ENCODE results near the gene PRKD2. TPM values are rescaled to one million over a fixed set of nuclear protein-coding genes. Genes with fewer than 3 reads are reported as not detected.

Gene PRKD2
- total RNA-seq, 1 donor from 2014 or later: 101 TPM

DNA sequence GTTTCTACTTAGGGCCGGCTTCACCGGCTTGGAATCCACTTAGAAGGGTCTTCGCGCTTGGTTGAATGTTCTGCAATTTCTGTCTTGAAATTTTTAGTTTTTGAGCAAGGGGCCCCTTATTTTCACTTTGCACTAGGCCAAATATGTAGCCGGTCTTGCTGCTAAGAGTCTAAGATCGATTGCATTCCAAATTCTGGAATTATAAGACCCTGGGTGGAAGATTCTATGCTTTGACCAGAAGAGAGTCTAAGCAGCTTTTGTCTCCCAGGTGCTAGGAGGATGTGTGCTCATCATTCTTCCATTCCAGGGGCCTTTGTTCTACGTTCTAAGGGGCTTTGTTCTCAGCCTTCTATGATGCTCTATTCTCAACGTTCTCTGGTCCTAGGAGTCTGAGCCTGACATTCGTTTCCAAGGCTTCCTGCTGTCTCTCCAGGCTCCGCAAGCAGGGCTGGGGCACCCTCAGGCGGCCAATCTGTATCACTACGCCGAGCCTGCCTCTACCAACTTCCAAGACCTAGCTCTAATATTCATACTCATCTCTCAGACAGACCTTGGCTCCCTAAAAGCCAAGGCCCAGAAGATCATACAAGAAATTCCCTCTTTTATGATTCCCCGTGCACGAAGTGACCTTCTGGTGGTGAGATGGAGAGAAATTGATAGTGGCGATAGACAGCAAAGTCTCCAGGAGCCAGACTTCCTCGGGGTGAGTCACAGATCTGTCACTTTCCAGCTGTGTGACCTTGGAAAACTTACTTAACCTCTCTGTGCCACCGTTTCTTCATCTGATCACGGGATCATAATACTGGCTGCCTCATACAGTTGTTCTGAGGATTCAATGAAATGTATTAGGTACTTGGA, 55.0 kb downstream of the PRKD2 start:
- Histone ChIP-seq H3K27me3 (no peaks in the 10 kb centered on the region), H3K27ac (peak overlapping the region; percentile 62 to 85), H3K4me3 (peak overlapping the region; percentile 34 to 70), H3K9me3 (no peaks in the 10 kb centered on the region), H3K4me1 (peaks cover 4 to 10% of the 10 kb centered on the region in 2 donors), H3K36me3 (peaks cover under 1 to 3% of the 10 kb centered on the region in 2 donors)
- peak; percentile 60 to 91 for DNase-seq (ENCODE audit: low spot score in 2 of 2)
- TF ChIP-seq, protein P1, sequence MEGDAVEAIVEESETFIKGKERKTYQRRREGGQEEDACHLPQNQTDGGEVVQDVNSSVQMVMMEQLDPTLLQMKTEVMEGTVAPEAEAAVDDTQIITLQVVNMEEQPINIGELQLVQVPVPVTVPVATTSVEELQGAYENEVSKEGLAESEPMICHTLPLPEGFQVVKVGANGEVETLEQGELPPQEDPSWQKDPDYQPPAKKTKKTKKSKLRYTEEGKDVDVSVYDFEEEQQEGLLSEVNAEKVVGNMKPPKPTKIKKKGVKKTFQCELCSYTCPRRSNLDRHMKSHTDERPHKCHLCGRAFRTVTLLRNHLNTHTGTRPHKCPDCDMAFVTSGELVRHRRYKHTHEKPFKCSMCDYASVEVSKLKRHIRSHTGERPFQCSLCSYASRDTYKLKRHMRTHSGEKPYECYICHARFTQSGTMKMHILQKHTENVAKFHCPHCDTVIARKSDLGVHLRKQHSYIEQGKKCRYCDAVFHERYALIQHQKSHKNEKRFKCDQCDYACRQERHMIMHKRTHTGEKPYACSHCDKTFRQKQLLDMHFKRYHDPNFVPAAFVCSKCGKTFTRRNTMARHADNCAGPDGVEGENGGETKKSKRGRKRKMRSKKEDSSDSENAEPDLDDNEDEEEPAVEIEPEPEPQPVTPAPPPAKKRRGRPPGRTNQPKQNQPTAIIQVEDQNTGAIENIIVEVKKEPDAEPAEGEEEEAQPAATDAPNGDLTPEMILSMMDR (IDR thresholded peaks at IDR 0.05): peak; percentile 90 to 96 (median 96)
- intact Hi-C loops (cut with DNase I): loop anchor here (1.0 kb wide), 4 partner anchors 48 to 595 kb away; partner anchors contain the start of gene CALM3

DNA sequence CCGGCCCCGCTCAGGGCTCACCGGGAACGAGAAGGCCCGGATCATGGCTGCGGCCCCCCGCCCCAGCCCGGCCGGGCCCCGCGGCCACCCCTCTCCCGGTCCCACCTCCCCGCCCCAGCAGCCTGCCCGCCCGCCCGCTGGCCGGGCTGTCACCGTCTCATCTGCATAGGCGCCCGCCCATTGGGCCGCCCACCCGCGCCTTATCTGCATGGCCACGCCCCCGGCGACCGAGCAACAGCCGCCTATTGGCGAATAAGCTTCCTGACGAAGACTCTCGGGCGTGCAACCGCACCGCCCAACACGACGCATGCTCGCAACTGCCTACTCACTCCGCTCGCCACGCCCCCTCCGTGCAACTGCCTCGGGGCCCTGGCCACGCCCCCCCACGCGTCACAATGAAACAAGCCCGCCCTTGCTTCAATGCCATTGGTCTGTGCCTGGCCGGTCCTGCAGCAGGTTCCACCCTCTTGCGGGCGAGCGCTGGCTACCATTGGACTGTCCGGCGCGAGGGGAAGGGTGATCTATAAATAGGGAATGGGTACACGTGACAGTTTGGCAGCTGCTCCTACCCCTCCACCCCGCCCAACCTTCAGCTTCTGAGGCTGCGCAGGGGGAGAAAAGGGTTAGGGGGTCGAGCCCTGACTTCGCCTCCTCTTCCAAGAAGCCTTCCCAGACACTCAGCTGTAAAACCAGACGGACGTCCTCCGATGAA, 55.7 kb downstream of the PRKD2 start, which contains the start of gene DACT3:
Gene DACT3, minus strand, starts transcription at position 163 of the 712 bp plus-strand sequence. Its CDS starts 118 bp downstream, at position 45.
- Histone ChIP-seq H3K4me3 (peak within 1 kb of the TSS; percentile 70 to 96), H3K4me1 (peaks cover 6 to 13% of the 10 kb centered on the region in 2 donors), H3K36me3 (peaks cover 4 to 9% of the 10 kb centered on the region in 2 donors), H3K9me3 (no peaks in the 10 kb centered on the region), H3K27ac (peak within 1 kb of the TSS; percentile 87 to 96), H3K27me3 (no peaks in the 10 kb centered on the region)
- TF ChIP-seq, protein P1 (IDR thresholded peaks at IDR 0.05): no peak
- intact Hi-C loops (cut with DNase I): loop anchor here (1.0 kb wide), 2 partner anchors 60 to 596 kb away; partner anchors contain the start of gene CALM3
- DNase-seq (ENCODE audit: low spot score in 2 of 2): peak; percentile 100

DNA sequence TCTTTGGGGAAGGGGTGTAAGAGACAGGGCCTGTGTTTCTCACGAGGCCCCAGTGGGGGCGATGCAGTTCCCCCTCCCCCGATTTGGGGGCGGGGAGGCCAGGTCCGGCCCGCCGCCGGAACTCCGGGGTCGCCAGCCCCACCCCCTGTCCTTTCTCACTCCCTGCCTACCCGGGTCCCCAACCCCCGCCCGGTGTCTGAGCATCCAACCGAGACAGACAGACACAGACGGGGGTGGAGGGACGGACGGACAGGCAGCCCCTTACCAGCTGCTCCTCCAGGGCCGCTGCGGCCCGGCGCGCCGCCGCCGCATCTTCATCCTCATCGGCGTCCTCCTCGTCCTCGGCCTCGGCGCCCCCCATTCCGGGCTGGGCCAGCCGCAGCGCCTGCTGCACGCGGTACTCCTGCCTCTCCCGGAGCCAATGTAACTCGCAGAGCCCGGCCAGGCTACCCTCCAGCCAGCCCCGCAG, 56.3 kb downstream of the PRKD2 start:
- Histone ChIP-seq H3K27ac (peak overlapping the region; percentile 87 to 96), H3K27me3 (no peaks in the 10 kb centered on the region), H3K4me3 (peak overlapping the region; percentile 70 to 96), H3K9me3 (no peaks in the 10 kb centered on the region), H3K36me3 (peaks cover 4 to 10% of the 10 kb centered on the region in 2 donors), H3K4me1 (peaks cover 9 to 15% of the 10 kb centered on the region in 2 donors)
- TF ChIP-seq, protein P1 (IDR thresholded peaks at IDR 0.05): peak in 1 of 3 experiments; percentile 4
- peak in 1 of 2 donors; percentile 71 for DNase-seq (ENCODE audit: low spot score in 2 of 2)
- intact Hi-C loops (cut with DNase I): loop anchor here (1.0 kb wide), 2 partner anchors 59 to 597 kb away; partner anchors contain the start of gene CALM3

DNA sequence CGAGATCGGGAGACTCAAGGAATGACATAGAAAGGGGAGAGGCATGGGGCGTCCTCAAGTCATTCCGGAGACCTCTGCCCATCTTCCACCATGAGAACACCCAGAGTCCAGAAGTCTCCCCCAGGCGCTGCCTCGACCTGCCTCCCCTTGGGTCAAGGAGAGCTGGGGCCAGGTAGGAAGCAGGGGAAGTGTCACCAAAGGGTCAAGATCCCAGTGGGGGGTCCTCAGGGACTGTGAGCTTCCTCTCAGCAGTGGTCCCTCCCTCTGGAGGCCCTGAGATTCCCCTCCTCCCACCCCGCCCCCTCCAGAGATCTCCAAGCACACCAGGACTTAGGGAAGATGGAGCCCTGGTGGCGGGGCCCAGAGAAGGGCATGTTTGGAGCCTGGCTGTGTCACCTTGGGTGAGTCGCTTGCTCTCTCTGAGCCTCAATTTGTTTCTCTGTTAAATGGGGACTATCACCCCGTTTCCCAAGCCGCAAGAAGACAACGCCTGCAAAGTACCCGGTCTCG, 56.9 kb downstream of the PRKD2 start:
- H3K4me3 ChIP-seq: peak overlapping the region; percentile 70 to 96
- peak overlapping the region; percentile 87 to 96 for H3K27ac ChIP-seq
- H3K36me3 ChIP-seq: peaks cover 4 to 10% of the 10 kb centered on the region in 2 donors
- intact Hi-C loops (cut with DNase I): no loop called here
- no peaks in the 10 kb centered on the region for H3K27me3 ChIP-seq
- H3K9me3 ChIP-seq: no peaks in the 10 kb centered on the region
- TF ChIP-seq, protein P1 (IDR thresholded peaks at IDR 0.05): peak in 1 of 3 experiments; percentile 15
- DNase-seq (ENCODE audit: low spot score in 2 of 2): peak in 1 of 2 donors; percentile 85
- peaks cover 12 to 17% of the 10 kb centered on the region in 2 donors for H3K4me1 ChIP-seq

All from ascending aorta (tissue), 2 donors.